ENCODE data around the gene EIF3D.

EIF3D gene

GRCh38 chr22:36471341-36471821, 57.6 kb downstream of the EIF3D start:
- Histone ChIP-seq H3K9me3 (ENCODE audit: control insufficient read depth, low read length) (no peaks in the 10 kb centered on the region), H3K27me3 (ENCODE audit: control insufficient read depth, insufficient read depth, low read length) (no peaks in the 10 kb centered on the region), H3K4me3 (ENCODE audit: low read depth, low read length) (no peak overlapping the region), H3K79me2 (no peaks in the 10 kb centered on the region), H2AFZ (no peak overlapping the region), H3K9ac (no peak overlapping the region), H3K4me1 (no peaks in the 10 kb centered on the region), H3K4me2 (ENCODE audit: low read length) (no peak overlapping the region), H3K27ac (no peak overlapping the region), H3K36me3 (ENCODE audit: control insufficient read depth, insufficient read depth, low read length) (no peaks in the 10 kb centered on the region)
- TF ChIP-seq CTCF (IDR thresholded peaks at IDR 0.05): no peak

GRCh38 chr22:36470994-36471331, 58.0 kb downstream of the EIF3D start:
- Histone ChIP-seq H3K79me2 (no peaks in the 10 kb centered on the region), H3K27me3 (ENCODE audit: control insufficient read depth, insufficient read depth, low read length) (no peaks in the 10 kb centered on the region), H3K9me3 (ENCODE audit: control insufficient read depth, low read length) (no peaks in the 10 kb centered on the region), H3K36me3 (ENCODE audit: control insufficient read depth, insufficient read depth, low read length) (no peaks in the 10 kb centered on the region), H3K27ac (no peak overlapping the region), H3K9ac (no peak overlapping the region), H3K4me2 (ENCODE audit: low read length) (no peak overlapping the region), H2AFZ (no peak overlapping the region), H3K4me3 (ENCODE audit: low read depth, low read length) (no peak overlapping the region), H3K4me1 (peaks cover under 1% of the 10 kb centered on the region)
- no peak for TF ChIP-seq CTCF (IDR thresholded peaks at IDR 0.05)

- peak; percentile 87 for TF ChIP-seq CTCF (IDR thresholded peaks at IDR 0.05)
- H3K4me3 ChIP-seq (ENCODE audit: low read depth, low read length): no peak overlapping the region
- H3K4me1 ChIP-seq: peaks cover 7% of the 10 kb centered on the region
- H3K79me2 ChIP-seq: no peaks in the 10 kb centered on the region
- H3K9me3 ChIP-seq (ENCODE audit: control insufficient read depth, low read length): no peaks in the 10 kb centered on the region
- no peak overlapping the region for H3K4me2 ChIP-seq (ENCODE audit: low read length)
- H2AFZ ChIP-seq: no peak overlapping the region
- H3K27me3 ChIP-seq (ENCODE audit: control insufficient read depth, insufficient read depth, low read length): no peaks in the 10 kb centered on the region
- no peak overlapping the region for H3K9ac ChIP-seq
- no peaks in the 10 kb centered on the region for H3K36me3 ChIP-seq (ENCODE audit: control insufficient read depth, insufficient read depth, low read length)
- no peak overlapping the region for H3K27ac ChIP-seq
Measured at GRCh38 chr22:36470162-36470993, 58.6 kb downstream of the EIF3D start.

- Histone ChIP-seq H3K36me3 (ENCODE audit: control insufficient read depth, insufficient read depth, low read length) (no peaks in the 10 kb centered on the region), H3K4me1 (peaks cover 8% of the 10 kb centered on the region), H3K9me3 (ENCODE audit: control insufficient read depth, low read length) (no peaks in the 10 kb centered on the region), H3K4me2 (ENCODE audit: low read length) (no peak overlapping the region), H3K79me2 (no peaks in the 10 kb centered on the region), H3K27me3 (ENCODE audit: control insufficient read depth, insufficient read depth, low read length) (no peaks in the 10 kb centered on the region), H3K9ac (no peak overlapping the region), H3K27ac (no peak overlapping the region), H2AFZ (no peak overlapping the region), H3K4me3 (ENCODE audit: low read depth, low read length) (no peak overlapping the region)
- no peak for TF ChIP-seq CTCF (IDR thresholded peaks at IDR 0.05)
Measured at GRCh38 chr22:36469094-36469710, 59.8 kb downstream of the EIF3D start.

Measured in parathyroid adenoma (tissue), 2 donors.